Caki2 (cell line): ENCODE data around the gene NREP. TPM values are rescaled to one million over a fixed set of nuclear protein-coding genes. Genes with fewer than 3 reads are reported as not detected.

Experiments used
- DNase-seq: peaks from one replicate; pipeline ENCODE4 v3.0.0-alpha.2; 2015; ENCODE audit warnings: low read depth
- in situ Hi-C: cut with HindIII; loops from 2 replicates; pipeline ENCODE4 v1.10.0; 2016; ENCODE audit warnings: low sequenced_read_pairs, low pct_unique_long_range_greater_than_20kb, mixed read lengths
- total RNA-seq: library from RNA; depleted of rRNA; stranded (reverse); fragments of >200 nt; shearing (Covaris generic); gene quantifications from 2 replicates; pipeline ENCODE4 v1.2.3, GENCODE V29; 2014; ENCODE audit warnings: low replicate concordance

The NREP gene
- total RNA-seq, 1 experiment from 2014 or later: 46.3 TPM

GRCh38 chr5:111744455-111744854, 12.5 kb downstream of the NREP start:
- in situ Hi-C loops: no loop called here
- no peak for DNase-seq

DNA sequence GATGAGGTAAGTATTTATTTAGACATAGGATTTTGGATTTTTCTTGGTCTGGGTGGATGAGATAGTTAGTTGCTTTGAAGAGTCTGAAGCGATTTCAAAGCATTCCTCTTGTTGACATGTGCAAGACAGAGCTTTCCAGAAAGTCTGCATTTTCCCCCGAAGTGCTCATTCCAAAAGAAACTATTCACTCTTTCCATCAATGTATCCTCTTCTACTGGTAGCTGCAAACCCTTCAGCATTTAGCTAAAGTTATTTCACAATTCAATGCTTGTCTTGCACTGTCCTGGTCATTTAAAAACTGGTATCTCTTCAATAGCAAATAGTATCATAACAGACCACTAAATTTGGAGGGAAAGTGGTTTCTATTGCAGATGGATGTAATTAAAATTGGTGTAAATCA, 13.0 kb downstream of the NREP start:
- no peak for DNase-seq
- in situ Hi-C loops: no loop called here

DNA sequence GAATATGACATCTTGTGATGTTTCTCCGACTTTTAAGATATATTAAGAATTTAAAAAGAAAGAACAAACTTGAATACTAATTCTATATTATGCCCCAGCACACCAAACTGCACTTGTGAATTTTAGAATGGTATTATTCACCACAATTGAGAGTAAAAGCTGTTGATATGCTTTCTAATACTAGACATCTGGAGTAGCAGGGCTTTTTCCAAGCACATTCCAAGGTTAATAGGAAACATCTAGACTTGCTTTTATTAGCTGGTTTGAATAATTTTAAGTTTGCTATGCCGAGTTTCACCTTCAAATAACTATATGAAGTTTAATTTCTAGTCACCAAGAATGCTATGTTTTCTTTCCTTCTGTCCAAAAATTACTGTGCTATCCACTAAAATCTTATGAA, 13.5 kb downstream of the NREP start:
- in situ Hi-C loops: no loop called here

DNA sequence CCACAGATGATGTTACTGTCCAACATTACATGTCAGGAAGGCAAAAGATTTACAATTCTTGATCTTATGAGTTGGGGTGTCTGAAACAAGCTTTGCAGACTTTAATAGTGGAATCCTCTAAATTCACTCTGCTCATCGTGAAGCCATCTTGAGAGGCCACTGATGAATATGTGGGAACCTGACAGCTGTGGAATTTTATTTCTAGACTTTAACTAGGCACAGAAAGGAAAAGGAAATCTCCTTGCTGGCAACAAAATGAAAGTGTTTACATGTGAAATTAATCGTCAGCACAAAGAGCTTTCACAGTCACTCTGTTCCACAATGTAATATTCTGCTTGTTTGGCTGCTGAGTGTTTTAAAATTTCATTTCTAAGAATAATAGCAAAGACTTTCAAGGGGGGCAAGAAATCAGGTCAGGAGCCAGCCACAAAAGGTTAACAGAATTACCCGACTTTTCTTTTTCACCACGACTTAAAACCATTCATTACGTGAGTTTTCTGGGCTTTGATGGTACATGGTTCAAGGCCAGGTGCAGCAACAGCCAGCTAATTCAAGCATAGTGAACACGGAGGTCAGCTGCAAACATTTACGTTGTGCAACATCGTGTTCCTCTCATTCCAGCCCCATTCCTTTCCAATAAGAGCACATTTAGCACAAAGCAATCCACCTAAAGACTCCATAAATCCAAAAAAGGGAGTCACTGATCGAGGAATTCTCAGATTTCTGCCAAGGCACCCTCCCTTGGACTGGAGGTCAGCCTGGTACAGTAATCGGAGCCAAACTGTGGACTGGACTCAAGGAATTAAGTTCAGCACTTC, 14.6 kb downstream of the NREP start:
- no peak for DNase-seq
- in situ Hi-C loops: no loop called here

More for the DNA sequence above, 13.5 kb downstream of the NREP start:
- no peak for DNase-seq

DNA sequence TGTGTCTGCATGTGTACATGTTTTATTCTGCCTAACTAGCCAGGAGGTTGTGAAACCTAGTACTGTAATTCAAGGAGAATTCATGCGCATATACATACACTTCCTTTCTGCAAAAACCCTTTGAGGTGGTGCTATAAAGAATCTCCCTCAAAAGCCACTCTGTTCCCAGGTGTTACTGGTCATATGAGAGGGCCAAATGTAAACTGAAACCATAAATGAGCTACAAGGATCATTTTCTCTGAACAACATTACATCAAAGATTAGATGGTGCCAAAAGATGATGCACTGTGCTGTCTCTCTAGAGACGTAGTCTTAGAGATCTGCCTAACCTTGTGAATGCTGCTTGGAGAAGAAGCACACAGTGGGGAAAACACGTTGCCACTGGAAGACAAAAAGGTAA, 15.7 kb downstream of the NREP start:
- no peak for DNase-seq
- in situ Hi-C loops: no loop called here

DNA sequence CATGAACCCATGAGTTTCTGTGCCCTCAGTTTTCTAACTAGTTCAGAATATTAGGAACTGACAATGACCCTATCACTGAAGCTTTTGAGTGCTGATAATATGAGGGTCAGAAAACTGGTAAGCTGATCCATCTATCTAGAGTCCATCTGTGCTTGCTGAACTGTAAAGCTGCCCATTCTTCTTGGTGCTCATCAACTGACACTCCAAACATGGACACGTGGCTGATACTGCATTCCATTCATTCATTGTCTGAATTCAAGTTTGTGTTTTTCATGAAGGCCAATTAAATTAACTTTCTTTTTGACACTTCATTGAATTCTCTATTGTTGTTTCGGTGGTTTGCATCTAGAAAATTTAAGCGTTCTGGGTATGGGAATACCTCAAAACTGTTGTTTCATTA, 17.6 kb downstream of the NREP start:
- in situ Hi-C loops: no loop called here
- no peak for DNase-seq

- in situ Hi-C loops: no loop called here
- DNase-seq: no peak
Observed at GRCh38 chr5:111738118-111738517, 18.9 kb downstream of the NREP start.

GRCh38 chr5:111737716-111738115, 19.3 kb downstream of the NREP start:
- in situ Hi-C loops: no loop called here

DNA sequence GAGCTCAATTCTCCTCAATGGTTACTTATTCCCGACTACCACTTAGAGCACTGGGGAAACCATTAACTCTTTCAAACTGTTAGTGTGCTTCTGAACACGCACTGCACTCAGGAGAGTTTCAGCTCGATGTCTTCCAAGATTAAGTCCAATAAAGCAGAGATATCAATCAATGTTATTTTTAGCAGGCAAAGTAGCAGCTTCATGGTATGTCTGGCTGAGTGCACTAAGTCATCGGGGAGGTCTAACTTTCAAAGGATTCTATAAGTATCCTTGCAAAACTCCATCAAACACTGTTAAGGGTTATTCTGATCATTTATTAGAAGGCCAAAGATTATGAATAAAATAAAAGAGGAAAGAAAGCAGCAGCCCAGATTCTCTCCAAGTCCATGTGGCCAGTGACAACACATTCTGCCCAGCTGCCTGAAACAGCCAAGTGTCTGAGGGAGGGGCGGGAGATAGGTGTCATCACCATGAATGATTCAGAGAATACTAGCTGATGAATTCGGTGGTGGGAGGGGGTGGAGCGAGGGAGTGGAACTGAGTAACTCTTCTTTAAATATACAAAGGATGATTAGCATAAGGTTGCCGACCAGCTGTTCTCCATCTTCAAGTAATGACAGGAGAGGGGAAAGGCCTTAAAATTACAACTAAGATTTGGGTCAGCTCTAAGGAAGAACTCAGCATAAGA, 21.3 kb downstream of the NREP start:
- peak; percentile 46 for DNase-seq
- in situ Hi-C loops: no loop called here

More at GRCh38 chr5:111737716-111738115, 19.3 kb downstream of the NREP start:
- DNase-seq: no peak

DNA sequence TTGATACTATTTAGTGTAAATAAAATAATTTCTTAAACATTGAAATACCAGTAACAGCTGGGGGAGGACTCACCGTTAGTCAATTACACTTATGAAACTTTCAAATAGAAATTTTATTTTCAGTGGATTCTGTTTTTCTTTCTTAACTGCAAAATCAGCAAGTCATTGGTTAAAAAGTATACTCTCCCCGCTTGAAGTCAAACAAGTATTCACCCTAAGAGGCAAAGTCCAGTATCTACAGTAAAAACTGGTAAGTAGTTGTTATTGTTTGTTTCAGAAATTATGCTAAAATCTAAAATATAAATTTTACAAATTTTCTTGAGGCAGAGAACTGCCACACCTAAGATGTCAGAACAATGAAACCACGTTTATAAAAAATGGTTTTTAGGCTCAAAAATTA, 22.4 kb downstream of the NREP start:
- DNase-seq: no peak
- in situ Hi-C loops: no loop called here

GRCh38 chr5:111734013-111734412, 23.0 kb downstream of the NREP start:
- DNase-seq: no peak
- in situ Hi-C loops: no loop called here

DNA sequence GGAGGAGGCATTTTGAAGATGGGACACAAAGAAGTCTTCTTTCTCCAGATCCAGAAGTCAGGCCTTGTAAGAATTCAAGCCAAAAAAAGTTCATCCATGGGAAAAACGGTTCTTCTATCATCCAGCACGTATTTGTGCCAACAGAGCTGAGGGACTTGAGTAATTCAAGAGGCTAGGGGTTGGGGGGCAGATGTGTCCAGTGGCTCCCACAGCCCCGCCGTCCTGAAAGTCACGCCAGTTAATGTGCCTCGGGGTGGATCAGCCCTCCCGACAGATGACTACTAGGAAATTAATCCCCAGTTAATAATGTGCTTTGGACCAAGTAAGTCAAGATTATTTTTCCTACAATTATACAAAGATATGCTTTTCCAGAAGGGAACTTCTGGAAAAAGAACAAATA, 23.4 kb downstream of the NREP start:
- in situ Hi-C loops: no loop called here
- no peak for DNase-seq

DNA sequence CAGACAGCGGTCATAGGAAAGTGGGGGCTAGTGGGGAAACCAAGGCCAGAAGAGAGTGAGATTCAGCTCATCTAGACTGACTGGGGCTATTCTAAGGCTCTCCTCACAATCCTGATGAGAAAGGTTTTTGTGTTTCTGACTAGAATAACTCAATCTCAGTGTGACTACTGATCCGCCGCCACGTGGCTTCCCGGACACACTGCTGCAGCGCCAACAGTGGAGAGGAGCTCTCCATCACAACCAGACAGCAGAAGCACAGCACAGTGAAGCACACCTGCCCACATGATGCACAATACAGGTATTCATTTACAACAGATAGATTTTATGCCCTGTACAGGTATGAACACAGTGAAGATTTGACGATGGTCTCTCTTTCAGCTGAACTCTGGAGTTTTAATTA, 25.4 kb downstream of the NREP start:
- DNase-seq: no peak
- in situ Hi-C loops: no loop called here

DNA sequence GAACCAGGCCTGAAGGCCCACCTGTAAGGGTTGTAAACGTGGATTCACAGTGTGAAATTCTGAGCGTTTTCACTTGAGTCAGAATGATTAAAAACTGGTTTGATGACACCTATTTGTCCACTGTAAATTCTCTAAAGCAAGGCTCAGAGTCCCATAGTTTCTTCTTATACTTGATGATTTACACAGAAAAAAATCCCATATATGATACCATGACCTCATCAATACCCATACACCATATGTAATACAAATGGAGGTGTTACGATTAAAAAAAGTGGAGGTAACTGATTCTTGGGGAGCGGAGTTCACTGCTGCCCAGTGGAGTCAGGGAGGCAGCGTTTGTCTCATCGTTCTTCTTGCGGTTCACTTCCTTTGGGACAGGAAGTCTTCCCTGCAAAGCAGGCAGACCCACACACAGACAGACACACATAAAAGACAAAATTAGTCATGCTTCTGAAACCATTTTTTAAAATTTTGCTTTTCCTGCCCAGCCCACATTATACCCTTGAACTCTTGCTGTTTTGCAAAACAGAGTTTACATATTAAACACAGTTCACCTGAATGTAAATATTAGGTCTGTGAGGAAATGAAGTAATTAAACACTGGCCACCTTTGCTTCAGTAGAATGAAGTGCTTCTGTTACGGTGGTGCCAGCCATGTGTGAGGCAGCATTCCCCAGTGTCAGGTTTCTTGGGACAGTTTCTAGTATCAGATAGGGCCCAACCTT, 26.2 kb downstream of the NREP start:
- in situ Hi-C loops: no loop called here

DNA sequence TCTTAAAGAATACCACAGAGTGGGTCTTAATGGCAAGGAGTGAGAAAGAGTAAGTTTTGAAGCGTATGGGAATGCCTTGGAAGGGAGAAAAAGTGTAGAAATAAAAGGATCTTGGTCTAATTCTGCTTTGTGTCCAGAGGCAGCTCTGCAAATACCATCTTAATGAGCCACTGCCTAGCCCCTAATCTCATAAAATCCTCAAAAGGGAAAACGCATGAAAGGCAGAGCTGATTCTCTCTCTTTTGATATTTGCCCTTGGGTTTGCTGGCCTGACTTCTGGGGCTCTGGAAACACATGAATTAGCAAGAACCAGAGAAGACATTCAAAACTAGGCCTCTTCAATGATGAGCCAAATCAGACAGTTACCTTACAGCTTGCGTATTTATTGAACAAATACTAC, 28.1 kb downstream of the NREP start:
- in situ Hi-C loops: no loop called here
- no peak for DNase-seq

More for the DNA sequence above, 26.2 kb downstream of the NREP start:
- no peak for DNase-seq

DNA sequence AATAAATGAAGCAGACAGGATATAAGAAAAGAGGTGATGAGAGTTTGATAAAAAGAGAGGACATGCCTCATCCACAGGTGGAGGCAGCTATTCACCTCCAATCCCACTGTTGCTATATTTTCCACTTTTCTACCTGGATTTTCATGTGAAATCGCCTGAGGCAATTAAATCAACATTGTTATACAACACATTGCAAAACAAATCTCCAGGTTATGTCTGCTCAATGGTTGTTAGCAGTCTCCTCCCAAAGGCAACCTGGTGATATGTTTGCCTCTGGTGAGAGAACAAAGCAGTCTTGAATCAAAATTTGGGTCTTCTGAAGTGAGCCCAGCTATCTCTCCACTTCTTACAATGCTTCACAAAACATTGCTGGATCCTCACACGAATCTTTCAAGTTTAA, 30.0 kb downstream of the NREP start:
- no peak for DNase-seq
- in situ Hi-C loops: no loop called here

GRCh38 chr5:111722140-111722539, 34.9 kb downstream of the NREP start:
- in situ Hi-C loops: no loop called here
- no peak for DNase-seq

DNA sequence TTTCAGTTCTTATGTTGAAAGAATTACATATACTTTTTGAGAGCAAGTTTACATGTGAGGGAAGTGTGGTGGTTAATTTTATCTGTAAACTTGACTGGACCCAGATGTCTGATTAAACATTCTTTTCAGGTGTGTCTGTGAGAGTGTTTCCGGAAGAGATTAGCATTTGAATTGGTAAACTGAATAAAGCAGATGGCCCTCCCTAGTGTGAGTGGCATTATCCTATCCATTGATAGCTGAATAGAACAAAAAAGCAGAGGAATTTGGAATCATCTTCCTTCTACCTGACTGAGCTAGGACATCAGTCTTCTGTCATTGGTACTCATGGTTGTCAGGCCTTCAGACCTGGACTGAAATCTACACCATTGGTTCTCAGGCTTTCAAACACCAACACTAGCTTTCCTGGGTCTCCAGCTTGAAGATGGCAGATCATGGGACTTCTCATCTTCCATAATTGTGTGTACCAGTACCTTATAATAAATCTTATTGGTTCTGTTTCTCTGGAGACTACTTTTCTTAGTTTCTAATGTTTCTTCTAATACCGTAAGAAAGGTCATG, 36.6 kb downstream of the NREP start:
- in situ Hi-C loops: no loop called here
- DNase-seq: no peak

DNA sequence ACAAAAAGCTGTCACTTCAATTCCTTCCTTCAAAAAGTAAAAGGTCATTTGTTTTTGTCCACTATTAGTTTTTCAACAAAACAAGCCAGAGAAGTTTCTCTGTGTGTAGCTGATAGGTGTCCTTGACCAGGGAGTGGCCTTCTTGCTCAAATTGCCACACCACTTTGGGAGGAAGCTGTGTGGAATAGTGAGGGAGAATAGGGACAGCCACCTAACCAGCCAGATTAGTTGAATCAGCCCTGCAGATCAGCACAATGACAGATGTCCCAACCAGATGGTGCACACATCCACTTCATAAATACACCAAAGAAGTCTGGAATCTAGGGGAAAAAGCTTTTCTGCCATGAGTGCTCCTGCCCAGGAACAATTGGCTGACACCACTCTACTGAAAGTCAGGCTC, 37.2 kb downstream of the NREP start:
- no peak for DNase-seq
- in situ Hi-C loops: no loop called here
